Mesothelial cell of epicardium (in vitro differentiated cells): ENCODE data around the gene ENKD1. TPM values are rescaled to one million over a fixed set of nuclear protein-coding genes. Genes with fewer than 3 reads are reported as not detected.
"Not testable (repeated sequence)": the region's sequence is repeated elsewhere in the genome, so short reads cannot be mapped to it uniquely, and the experiment has no call there.

Experiments
- DNase-seq, 2 experiments: peaks; one replicate each; pipeline ENCODE4 v3.0.0; 2021; ENCODE audit warnings: low spot score in 2 of 2; ENCODE audit not compliant: unreplicated experiment in 2 of 2
- H3K27ac Mint-ChIP-seq: 2 replicates; pipeline ENCODE4 v1.8.0; 2021; ENCODE audit warnings: mixed read lengths
- H3K27me3 Mint-ChIP-seq: 2 replicates; pipeline ENCODE4 v1.8.0; 2021; ENCODE audit warnings: low read depth, mixed read lengths
- H3K36me3 Mint-ChIP-seq: 2 replicates; pipeline ENCODE4 v1.8.0; 2021; ENCODE audit warnings: mixed read lengths
- H3K4me1 Mint-ChIP-seq: 2 replicates; pipeline ENCODE4 v1.8.0; 2021; ENCODE audit warnings: mixed read lengths
- H3K4me3 Mint-ChIP-seq: 2 replicates; pipeline ENCODE4 v1.8.0; 2021; ENCODE audit warnings: mild to moderate bottlenecking, moderate library complexity, mixed read lengths
- H3K9me3 Mint-ChIP-seq: 2 replicates; pipeline ENCODE4 v1.8.0; 2021; ENCODE audit warnings: mixed read lengths
- total RNA-seq: library from RNA; stranded (reverse); gene quantifications from 3 replicates; pipeline ENCODE4 v1.2.1, GENCODE V29; 2021
- TF ChIP-seq, protein P1 (sequence below): fragments of 200-600 bp; sonication (generic); IDR thresholded peaks from one replicate; pipeline ENCODE4 v1.5.0; 2021; ENCODE audit warnings: antibody characterized with exemption; ENCODE audit not compliant: unreplicated experiment

ENKD1 gene
- total RNA-seq, 1 donor from 2014 or later: 13.0 TPM

DNA sequence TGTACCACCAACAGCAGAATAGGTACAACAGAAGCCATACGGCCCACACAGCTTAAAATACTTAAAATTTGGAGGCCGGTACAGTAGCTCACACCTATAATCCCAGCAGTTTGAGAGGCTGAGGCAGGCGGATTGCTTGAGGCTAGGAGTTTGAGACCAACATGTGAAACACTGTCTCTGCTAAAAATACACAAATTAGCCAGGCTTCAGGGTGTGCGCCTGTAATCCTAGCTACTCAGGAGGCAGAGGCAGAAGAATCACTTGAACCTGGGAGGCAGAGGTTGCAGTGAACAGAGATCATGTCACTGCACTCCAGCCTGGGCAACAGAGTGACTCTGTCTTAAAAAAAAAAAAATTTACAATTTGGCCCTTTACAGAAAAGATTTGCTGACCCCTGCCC, 35.6 kb upstream of the ENKD1 start:
- Mint-ChIP-seq H3K36me3 (peaks cover 5% of the 10 kb centered on the region), H3K27ac (no peak overlapping the region), H3K4me3 (no peak overlapping the region), H3K27me3 (no peaks in the 10 kb centered on the region), H3K9me3 (peaks cover 4% of the 10 kb centered on the region), H3K4me1 (peaks cover 4% of the 10 kb centered on the region)
- DNase-seq: no peak
- TF ChIP-seq, protein P1, sequence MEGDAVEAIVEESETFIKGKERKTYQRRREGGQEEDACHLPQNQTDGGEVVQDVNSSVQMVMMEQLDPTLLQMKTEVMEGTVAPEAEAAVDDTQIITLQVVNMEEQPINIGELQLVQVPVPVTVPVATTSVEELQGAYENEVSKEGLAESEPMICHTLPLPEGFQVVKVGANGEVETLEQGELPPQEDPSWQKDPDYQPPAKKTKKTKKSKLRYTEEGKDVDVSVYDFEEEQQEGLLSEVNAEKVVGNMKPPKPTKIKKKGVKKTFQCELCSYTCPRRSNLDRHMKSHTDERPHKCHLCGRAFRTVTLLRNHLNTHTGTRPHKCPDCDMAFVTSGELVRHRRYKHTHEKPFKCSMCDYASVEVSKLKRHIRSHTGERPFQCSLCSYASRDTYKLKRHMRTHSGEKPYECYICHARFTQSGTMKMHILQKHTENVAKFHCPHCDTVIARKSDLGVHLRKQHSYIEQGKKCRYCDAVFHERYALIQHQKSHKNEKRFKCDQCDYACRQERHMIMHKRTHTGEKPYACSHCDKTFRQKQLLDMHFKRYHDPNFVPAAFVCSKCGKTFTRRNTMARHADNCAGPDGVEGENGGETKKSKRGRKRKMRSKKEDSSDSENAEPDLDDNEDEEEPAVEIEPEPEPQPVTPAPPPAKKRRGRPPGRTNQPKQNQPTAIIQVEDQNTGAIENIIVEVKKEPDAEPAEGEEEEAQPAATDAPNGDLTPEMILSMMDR: no peak

DNA sequence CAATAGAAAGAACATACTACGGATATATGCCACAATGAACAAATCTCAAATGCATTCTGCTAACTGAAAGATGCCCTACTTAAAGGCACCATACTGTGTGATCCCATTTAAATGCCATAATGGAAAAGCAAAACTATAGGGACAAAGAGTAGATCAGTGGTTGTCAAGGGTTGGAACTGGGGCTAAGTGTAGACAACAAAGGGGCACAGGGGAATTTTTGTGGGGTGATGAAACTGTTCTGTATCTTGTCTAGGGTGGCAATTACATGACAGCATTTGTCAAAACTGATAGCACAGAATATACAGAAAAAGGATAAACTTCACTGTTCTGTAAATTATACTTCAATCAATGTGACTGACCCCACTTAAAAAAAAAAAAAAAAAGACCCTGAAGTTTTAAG, 34.9 kb upstream of the ENKD1 start:
- peaks cover 5% of the 10 kb centered on the region for H3K36me3 Mint-ChIP-seq
- H3K9me3 Mint-ChIP-seq: peaks cover 4% of the 10 kb centered on the region
- H3K4me3 Mint-ChIP-seq: no peak overlapping the region

DNA sequence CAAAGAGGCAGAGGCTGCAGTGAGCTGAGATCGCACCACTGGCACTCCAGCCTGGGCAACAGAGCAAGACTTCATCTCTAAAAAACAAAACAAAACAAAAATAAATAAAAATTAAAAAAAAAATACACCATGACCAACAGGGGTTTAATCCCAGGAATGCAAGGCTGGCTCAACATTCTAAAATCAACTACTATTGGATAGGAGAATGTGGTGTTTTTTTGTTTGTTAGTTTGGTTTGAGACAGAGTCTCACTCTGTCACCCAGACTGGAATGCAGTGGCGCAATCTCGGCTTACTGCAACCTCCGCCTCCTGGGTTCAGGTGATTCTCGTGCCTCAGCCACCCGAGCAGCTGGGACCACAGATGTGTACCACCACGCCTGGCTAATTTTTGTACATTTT, 32.7 kb upstream of the ENKD1 start:
- H3K4me1 Mint-ChIP-seq: no peaks in the 10 kb centered on the region
- no peak for DNase-seq

More for the DNA sequence above, 34.9 kb upstream of the ENKD1 start:
- TF ChIP-seq, protein P1: no peak
- no peaks in the 10 kb centered on the region for H3K27me3 Mint-ChIP-seq
- no peak for DNase-seq
- no peak overlapping the region for H3K27ac Mint-ChIP-seq
- H3K4me1 Mint-ChIP-seq: peaks cover 4% of the 10 kb centered on the region

GRCh38 chr16:67697422-67698185, 31.1 kb upstream of the ENKD1 start:
- peaks cover 4% of the 10 kb centered on the region for H3K9me3 Mint-ChIP-seq
- TF ChIP-seq, protein P1: no peak
- no peaks in the 10 kb centered on the region for H3K27me3 Mint-ChIP-seq
- H3K27ac Mint-ChIP-seq: no peak overlapping the region
- H3K36me3 Mint-ChIP-seq: peaks cover 3% of the 10 kb centered on the region
- DNase-seq: no peak
- H3K4me3 Mint-ChIP-seq: no peak overlapping the region
- H3K4me1 Mint-ChIP-seq: no peaks in the 10 kb centered on the region

More for the DNA sequence above, 32.7 kb upstream of the ENKD1 start:
- H3K4me3 Mint-ChIP-seq: no peak overlapping the region
- no peak overlapping the region for H3K27ac Mint-ChIP-seq
- TF ChIP-seq, protein P1: no peak
- peaks cover 4% of the 10 kb centered on the region for H3K9me3 Mint-ChIP-seq
- peaks cover 3% of the 10 kb centered on the region for H3K36me3 Mint-ChIP-seq
- no peaks in the 10 kb centered on the region for H3K27me3 Mint-ChIP-seq

GRCh38 chr16:67694611-67695010, 28.1 kb upstream of the ENKD1 start:
- Mint-ChIP-seq H3K27me3 (no peaks in the 10 kb centered on the region), H3K4me3 (no peak overlapping the region), H3K9me3 (peaks cover 4% of the 10 kb centered on the region), H3K4me1 (no peaks in the 10 kb centered on the region), H3K27ac (no peak overlapping the region), H3K36me3 (peaks cover 8% of the 10 kb centered on the region)
- DNase-seq: no peak
- TF ChIP-seq, protein P1: no peak

DNA sequence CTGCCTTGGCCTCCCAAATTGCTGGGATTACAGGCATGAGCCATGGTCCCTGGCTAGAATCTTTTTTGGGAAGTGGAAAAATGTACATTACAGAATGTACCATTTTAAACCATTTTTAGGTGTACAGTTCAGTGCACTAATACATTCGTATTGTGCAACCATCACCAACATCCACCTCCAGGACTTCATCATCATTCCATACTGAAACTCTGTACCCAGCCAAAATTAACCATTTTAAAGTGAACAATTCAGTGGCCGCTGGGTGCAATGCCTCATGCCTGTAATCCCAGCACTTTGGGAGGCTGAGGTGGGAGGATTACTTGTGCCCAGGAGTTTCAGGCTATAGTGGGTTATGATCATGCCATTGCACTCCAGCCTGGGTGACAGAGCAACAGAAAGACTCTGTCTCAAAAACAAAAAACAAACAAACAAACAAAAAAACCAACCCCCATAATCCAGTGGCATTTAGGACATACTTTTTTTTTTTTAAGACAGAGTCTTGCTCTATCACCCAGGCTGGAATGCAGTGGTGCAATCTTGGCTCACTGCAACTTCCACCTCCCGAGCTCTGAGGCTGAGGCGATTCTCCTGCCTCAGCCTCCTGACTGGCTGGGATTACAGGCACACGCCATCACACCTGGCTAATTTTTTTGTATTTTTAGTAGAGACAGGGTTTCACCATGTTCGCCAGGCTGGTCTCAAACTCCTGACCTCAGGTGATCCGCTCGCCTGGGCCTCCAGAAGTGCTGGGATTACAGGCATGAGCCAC, 27.2 kb upstream of the ENKD1 start:
- H3K4me1 Mint-ChIP-seq, H3K27me3 Mint-ChIP-seq, H3K36me3 Mint-ChIP-seq, H3K27ac Mint-ChIP-seq, H3K4me3 Mint-ChIP-seq, H3K9me3 Mint-ChIP-seq, DNase-seq: not testable (repeated sequence)
